NCI-H1436 treated with DMSO at 0.1 percent for 48 hours (cell line): ENCODE data around the gene S100B.

Source experiments
- DNase-seq: peaks from one replicate; lab custom pipeline; 2025; lab: John Stamatoyannopoulos, UW

The S100B gene

DNA sequence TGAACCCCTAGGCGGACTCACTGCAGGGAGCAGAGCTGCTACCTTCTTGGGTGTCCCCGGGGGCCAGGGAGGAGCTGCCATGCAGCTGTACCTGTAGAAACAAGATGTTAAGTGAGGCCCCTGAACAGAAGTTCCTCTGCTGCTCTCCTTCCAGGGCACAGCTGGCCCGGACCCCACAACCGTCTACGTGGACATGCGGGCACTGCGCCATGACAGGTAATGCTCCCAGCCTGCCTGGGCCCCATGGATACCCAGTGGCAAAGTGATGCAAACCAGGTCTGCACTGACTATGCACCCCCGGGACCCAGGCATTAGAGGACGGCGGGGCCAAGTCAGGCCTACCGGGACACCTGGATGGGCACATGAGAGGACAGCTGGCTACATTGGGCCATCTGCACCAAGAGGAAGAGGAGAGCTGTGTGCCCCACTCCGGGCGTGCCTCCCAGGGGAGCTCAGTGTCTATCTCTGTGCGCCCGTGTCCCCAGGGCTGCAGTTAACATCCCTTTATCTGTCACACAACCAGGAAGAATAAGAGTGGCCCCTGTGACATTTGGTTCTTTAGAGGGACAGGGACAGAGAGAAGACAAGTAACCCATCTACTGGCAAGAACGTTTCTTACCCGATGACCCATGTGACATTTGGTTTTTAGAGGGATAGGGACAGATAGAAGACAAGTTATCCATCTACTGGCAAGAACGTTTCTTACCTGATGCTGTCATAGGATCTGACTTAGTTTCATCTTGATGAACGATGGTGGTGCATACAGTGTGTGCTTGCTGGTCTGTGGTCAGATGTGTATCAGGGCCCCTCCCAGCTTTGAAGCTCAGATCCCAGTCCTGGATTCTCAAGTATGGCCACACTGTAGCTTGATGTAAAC lies 44.1 kb downstream of the S100B start:
- DNase-seq = no peak

DNA sequence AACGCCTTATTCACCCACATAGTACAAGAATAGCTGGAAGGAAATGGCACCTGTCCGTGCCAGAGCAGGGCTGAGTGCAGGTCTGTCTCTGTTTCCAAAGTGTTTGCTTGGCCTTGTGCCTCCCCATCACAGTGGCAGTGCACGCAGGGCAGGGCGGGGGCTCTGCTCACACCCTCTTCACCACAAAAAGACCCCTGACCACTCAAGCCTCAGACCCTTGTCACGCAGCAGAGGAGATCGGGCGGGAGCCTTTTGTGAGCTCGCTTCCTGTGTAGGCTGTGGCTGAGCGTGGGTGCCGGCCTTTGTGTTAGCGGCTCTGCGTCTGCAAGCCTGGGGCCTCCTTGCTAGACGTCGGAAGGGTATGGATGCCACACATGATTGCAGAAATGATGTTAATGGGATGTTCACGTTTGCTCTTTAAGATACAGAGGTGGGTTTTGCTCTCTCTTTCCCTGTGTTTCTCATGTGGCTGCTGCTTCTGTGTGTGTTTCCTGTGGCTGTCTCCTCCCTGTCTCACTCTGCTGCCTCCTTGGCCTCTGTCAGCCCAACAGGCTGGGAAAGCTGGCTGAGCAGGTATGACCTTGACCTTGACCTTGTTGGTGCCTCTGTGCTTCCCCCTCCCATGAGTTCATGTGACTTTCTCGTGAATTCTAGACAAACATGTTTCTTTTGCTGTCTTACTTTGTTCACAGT lies 45.4 kb downstream of the S100B start:
- DNase-seq = no peak

DNA sequence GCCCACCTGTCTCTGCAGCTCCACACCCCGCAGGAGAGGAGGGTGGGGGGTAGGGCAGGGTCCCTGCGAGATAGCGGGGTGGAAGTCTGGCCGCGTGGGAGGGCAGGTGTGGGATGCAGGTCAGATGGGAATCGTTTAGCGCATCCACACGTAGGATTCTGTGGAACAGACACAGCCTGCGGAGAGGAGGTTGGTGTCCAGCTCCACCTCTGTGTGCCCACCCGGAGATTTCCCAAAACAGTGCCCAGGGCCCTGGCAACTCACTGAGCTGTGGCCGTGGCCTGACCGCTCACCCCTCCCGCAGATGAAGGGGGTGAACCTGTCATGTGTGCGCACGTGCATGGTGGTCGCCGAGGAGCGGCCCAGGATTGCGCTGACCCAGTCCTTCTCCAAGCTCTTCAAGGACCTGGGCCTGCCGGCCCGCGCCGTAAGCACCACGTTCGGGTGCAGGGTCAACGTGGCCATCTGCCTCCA lies 46.9 kb downstream of the S100B start:
- DNase-seq = no peak

DNA sequence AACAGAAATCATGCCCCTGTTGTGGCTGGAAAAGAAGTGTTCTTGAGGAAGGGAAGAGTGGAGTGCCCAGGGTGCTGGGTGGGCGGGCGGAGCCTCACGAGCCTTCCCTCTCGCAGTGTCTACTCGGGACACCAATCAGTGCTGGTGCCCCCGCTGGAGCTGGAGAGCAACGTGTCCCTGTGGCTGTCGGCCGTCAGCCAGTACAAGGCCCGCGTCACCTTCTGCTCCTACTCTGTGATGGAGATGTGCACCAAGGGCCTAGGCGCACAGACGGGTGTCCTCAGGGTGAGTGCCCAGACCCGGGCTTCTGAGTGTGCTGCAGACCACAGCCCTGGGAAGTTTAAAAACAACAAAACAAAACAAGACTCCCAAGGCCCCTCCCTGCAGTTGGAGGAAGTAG lies 47.4 kb downstream of the S100B start:
- no peak for DNase-seq

DNA sequence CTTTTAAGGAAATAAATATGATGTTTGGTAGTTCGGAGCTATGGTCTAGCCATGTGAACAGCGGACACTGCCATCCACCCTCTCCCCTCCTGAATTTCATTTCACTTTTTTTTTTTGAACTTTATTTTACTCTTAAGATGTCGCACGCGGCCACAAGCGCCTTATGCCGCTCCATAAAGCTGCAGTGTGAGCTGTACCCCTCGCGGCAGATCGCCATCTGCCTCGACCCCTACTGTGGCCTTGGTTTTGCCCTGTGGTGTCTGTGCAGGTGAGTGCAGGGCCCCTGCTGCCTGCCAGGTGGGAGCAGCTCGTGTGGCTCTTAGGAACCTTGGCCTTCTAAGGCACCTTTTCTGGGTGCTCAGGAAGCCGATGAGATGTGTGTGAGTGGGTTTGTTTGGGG lies 48.1 kb downstream of the S100B start:
- DNase-seq = no peak

DNA sequence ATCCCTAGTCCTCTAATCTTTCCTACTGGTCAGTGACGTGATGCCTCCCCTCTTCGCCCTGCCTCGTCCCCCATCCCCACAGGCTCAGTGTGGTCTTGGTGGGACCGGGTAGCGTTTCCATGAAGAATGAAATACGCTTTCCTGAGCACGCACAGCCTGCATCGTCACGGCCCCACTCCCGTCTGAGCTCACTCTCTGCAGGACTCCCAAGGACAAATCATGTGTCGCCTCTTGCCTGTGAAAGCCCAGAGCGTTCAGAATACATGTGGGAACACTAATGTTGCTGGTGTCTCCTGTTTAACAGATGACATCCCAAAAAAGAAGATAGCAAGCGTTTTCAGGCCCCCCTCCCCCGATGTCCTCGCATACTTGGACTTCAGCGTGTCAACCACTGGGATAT lies 49.2 kb downstream of the S100B start:
- DNase-seq = no peak

DNA sequence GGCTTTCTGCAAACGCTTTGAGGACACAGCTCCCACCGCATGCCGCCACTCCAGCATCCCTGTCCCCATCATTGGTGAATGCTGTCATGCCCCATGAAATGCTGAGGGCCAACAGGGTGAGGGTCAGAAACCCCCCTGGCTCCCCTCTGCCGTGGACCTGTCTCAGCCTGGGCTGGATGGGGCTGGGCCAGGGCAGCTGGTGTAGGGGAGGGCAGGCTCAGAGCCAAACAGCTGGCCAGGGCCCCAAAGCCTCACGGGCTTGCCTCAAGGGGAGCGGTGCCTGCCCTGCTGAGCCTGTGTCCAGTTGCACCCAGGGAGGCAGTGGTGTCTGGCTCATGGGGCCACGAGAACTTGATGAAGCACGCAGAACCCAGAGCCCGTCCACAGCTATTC lies 49.7 kb downstream of the S100B start:
- no peak for DNase-seq

DNA sequence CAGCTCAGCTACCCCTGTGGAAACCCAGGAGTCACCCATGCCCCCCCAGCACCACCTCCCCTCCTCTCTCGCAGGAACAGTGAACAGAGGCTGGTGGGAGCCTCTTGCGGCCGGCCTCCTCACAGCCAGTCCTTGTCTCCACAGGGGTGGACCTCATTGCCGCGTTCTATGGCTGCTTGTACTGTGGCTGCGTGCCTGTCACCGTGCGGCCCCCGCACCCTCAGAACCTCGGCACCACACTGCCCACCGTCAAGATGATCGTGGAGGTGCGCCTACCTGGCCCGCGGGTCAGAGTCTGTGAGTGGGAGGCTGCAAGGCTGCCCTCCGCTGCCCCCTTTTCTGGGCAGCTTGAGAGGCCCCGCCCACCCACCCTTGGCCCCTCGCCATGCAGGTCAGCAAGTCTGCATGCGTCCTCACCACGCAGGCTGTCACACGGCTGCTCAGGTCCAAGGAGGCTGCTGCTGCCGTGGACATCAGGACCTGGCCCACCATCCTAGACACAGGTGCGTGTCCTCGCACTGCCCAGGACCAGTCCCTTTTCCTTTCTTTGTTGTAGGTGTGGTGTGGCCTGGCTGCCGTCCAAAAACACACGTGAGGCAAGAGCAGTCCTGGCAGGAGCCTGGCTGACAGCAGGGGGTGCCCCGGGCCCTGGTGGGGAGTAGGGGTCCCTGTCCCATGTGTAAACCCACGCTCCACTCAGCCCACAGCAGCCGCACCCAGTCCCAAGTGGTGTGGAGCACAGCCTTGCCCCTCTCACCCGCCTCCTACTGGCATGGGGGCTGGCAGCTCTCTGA lies 50.3 kb downstream of the S100B start:
- DNase-seq = no peak

DNA sequence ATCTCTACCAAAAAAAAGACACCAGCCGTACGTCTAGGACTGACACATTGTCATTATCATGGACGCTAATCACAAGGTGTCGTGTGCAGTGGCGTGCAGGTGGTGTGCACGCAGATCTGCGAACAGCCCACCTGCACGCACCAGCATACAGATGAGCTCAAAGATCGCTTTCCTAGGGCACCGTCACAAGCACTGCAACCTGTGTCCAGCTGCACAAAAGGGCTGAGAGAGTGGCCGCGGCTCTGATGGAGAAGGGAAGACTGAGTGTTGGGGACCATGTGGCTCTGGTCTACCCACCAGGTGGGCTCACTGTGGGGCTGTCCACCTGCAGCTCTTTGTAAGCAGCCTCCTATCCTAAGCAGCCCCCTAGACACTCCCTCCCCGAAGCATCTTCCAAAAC lies 50.9 kb downstream of the S100B start:
- no peak for DNase-seq

DNA sequence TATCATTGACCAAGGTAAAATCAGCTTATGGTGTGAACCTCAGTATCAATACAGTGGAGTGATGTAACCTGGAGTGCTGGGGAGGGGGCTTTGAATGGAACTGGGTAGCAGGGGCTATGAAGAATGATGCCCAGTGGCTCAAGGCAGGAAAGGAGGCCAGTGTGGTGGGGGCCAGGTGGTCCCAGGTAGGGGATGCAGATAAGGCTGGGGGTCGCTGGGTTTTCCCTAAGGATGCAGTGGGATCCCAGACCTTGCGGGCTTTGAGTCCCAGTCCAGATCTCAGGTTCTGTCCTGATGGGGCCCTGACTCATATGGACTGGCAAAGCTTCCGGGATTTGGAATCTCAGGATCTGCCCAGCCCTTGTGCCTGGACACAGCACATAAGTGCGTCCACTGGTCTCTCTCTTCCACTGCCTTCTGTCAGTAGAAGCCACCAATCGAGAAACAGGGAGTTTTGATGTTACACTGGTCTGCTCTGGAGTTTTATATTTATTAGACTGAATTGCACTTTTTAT lies 52.0 kb downstream of the S100B start:
- no peak for DNase-seq

DNA sequence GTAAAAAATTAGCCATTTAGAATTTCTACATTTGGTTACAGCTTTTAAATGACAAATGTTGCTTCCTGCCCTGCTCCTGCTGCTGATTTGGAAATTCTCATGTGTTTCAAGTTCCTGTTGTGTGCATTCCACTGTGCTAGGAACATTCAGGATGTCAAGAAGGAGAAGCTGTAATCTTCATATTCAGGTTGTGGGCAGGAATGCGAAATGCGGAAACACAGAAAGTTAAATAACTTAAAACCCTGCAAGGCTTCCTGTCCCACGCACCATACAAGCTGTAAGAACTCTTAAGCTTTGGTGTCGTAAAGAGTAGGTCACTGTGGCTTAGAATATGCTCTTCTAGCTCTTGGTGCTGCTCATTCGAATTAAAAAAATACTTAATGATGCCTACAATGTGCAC lies 52.6 kb downstream of the S100B start:
- DNase-seq = no peak

DNA sequence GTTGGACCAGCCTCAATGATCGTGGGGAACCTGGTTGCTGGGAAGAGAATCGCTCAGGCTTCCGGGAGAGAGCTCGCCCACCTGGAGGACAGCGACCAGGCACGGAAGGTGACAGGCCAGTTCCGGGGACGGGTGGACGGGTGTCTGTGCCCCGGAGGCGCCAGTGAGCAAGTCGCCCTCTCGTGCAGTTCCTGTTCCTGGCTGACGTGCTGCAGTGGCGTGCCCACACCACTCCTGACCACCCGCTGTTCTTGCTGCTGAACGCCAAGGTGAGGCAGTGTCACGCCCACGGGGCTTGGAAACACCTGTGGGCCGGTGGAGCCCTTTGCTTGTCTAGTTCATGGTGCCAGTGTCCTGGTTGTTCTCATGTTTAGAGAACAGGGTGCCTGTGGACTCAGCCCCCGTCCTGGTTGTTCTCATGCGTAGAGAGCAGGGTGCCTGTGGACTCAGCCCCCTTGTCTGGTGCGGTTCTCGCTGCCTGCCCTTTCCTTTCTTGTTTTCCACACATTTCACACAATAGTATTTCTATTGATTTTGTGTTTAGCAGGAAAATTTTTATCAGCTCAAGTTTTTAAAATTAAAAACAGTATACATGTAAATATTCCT lies 53.1 kb downstream of the S100B start:
- no peak for DNase-seq

DNA sequence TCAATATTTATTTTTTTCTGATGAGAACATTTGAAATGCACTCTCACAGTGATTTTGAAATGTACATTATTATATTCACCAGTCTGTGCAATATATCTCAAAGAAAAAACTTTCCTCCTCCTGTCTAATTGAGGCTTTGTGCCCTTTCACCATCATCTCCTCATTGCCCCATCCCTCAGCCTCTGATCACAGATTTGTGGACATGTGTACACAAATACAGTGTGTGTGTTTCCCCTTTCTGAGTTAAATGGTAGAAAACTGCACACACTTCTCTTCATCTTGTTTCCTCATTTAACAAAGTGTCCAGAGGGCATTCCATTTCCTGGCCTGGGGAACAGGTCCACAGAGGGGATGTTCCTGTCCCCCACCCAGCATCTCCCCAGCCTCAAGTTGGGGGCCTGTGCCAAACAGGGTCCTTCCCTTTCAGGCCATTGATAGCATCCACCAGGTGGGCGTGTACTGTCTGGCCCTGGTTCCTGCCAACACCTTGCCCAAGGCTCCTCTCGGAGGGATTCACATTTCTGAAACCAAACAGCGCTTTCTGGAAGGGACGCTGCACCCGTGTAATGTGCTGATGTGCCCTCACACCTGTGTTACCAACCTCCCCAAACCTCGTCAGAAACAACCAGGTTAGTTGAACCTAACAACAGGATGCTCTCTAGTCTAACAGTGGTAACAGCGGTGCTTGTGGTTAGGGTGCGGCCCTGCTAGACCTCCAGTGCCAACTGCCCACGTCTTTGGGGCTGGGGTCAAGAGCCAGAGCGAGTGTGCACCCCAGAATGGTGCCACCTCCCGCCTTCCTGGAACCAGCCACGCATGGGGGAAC lies 54.6 kb downstream of the S100B start:
- no peak for DNase-seq

DNA sequence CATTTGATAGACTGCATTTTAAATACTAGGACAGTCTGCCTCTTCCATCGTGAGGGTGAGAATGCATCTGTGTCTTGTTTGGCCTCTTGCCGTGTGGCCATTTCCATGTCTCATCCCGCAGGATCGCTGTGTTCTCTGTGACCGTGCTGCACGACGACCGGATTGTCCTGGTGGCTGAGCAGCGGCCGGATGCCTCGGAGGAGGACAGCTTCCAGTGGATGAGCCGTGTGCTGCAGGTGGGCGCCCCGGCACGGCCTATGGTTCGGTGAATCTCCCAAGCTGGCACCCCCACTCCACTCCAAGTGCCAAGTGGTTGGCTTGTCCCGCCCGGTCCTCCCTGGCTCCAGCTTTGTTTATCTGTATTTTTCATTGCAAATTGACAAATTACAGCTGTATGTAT lies 55.2 kb downstream of the S100B start:
- no peak for DNase-seq
